LNCaP clone FGC (cell line): ENCODE results near the gene PARK7.
"Not testable (repeated sequence)": the region's sequence is repeated elsewhere in the genome, so short reads cannot be mapped to it uniquely, and the experiment has no call there.

Source experiments
- DNase-seq: peaks from one replicate; pipeline ENCODE4 v3.0.0-alpha.2; 2011; ENCODE audit warnings: low read depth
- H3K4me3 ChIP-seq: 2 replicates; pipeline ENCODE4 v1.5.1; 2011; ENCODE audit warnings: mild to moderate bottlenecking, low read depth, low read length, control low read depth
- CTCF ChIP-seq: IDR thresholded peaks from 2 replicates; pipeline ENCODE4 v1.5.1; 2012; ENCODE audit warnings: mild to moderate bottlenecking; ENCODE audit not compliant: control insufficient read depth, insufficient read depth; ENCODE audit errors: extremely low read depth

The PARK7 gene

GRCh38 chr1:7921796-7922195 is 39.7 kb upstream of the PARK7 start:
- H3K4me3 ChIP-seq, result no peak overlapping the region
- no peak for DNase-seq
- no peak for TF ChIP-seq CTCF

GRCh38 chr1:7922301-7922700 is 39.2 kb upstream of the PARK7 start:
- TF ChIP-seq CTCF, result no peak
- no peak overlapping the region for H3K4me3 ChIP-seq
- DNase-seq, result no peak

GRCh38 chr1:7927061-7927460 is 34.5 kb upstream of the PARK7 start:
- DNase-seq, H3K4me3 ChIP-seq: not testable (repeated sequence)

GRCh38 chr1:7928247-7928646 is 33.3 kb upstream of the PARK7 start:
- H3K4me3 ChIP-seq, result no peak overlapping the region
- TF ChIP-seq CTCF, result no peak
- DNase-seq, result no peak

GRCh38 chr1:7929637-7930036 is 31.9 kb upstream of the PARK7 start:
- no peak for DNase-seq
- no peak for TF ChIP-seq CTCF
- H3K4me3 ChIP-seq, result no peak overlapping the region

- TF ChIP-seq CTCF, result no peak
- no peak overlapping the region for H3K4me3 ChIP-seq
Observed at GRCh38 chr1:7930645-7931445, 30.7 kb upstream of the PARK7 start.

GRCh38 chr1:7931446-7931812 is 30.1 kb upstream of the PARK7 start:
- TF ChIP-seq CTCF, result no peak
- H3K4me3 ChIP-seq, result no peak overlapping the region
- DNase-seq, result no peak

More at GRCh38 chr1:7930645-7931445, 30.7 kb upstream of the PARK7 start:
- no peak for DNase-seq
